Measurements from ENCODE around the gene COA3. TPM values are rescaled to one million over a fixed set of nuclear protein-coding genes. Genes with fewer than 3 reads are reported as not detected.
A peak's percentile ranks its signal among the peaks of the same experiment; 100 is the strongest.

Gene COA3
- total RNA-seq, 4 donors from 2014 or later = 76.4 to 101 (median 94.8) TPM

DNA sequence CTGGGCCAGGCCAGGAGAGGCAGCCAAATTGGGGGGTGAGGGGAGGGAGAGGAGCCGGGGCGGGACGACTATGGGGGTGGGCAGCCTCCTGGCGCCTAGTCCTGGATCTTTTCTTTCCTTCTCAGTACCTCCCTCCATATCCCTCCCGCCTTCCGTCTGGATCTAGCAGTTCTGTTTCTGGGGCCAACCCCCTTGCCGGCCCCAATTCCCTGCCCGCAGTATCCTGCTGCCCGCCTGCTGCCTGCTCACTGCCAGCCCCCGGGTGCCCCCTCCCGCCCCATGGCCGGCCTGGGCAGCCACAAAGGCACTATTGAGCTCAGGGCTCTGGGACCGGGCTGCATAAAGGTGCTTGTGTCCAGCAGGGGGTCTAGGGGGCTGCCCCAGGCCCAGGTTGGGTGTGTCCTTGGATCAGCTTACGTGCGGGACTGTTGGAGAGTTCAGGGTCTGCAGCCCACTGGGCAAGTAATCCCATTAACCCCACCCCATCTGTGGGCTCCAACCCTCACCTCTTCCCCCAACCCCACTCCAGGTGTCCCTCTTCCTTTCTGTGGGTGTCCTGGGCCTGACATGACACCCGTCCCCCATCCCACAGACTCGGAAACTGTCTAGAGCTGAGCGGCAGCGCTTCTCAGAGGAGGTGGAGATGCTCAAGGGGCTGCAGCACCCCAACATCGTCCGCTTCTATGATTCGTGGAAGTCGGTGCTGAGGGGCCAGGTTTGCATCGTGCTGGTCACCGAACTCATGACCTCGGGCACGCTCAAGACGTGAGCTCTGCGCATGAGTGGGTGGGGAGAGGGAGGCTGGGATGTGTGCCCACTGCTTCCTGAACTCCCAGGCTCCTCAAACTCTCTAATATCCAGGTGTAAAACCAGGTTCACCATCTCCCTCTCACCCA is 16.1 kb downstream of the COA3 start:
- DNase-seq = no peak
- Histone ChIP-seq H3K27ac (no peak overlapping the region), H3K9me3 (no peaks in the 10 kb centered on the region), H3K4me1 (peaks cover 8 to 79% (median 13%) of the 10 kb centered on the region in 3 donors), H3K36me3 (peaks cover 0 to 61% (median 18%) of the 10 kb centered on the region in 3 donors), H3K27me3 (peaks cover 0 to 74% (median 19%) of the 10 kb centered on the region in 4 donors), H3K4me3 (peak overlapping the region; percentile 0 to 53 (median 24))
- no peak for TF ChIP-seq POLR2A (IDR thresholded peaks at IDR 0.05)
- TF ChIP-seq, protein P1, sequence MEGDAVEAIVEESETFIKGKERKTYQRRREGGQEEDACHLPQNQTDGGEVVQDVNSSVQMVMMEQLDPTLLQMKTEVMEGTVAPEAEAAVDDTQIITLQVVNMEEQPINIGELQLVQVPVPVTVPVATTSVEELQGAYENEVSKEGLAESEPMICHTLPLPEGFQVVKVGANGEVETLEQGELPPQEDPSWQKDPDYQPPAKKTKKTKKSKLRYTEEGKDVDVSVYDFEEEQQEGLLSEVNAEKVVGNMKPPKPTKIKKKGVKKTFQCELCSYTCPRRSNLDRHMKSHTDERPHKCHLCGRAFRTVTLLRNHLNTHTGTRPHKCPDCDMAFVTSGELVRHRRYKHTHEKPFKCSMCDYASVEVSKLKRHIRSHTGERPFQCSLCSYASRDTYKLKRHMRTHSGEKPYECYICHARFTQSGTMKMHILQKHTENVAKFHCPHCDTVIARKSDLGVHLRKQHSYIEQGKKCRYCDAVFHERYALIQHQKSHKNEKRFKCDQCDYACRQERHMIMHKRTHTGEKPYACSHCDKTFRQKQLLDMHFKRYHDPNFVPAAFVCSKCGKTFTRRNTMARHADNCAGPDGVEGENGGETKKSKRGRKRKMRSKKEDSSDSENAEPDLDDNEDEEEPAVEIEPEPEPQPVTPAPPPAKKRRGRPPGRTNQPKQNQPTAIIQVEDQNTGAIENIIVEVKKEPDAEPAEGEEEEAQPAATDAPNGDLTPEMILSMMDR (IDR thresholded peaks at IDR 0.05) = no peak
- intact Hi-C loops (cut with DNase I) = no loop called here
- 17 to 34% methylated on average over 9 to 15 of the region's 29 CpGs for WGBS, 2 donors

DNA sequence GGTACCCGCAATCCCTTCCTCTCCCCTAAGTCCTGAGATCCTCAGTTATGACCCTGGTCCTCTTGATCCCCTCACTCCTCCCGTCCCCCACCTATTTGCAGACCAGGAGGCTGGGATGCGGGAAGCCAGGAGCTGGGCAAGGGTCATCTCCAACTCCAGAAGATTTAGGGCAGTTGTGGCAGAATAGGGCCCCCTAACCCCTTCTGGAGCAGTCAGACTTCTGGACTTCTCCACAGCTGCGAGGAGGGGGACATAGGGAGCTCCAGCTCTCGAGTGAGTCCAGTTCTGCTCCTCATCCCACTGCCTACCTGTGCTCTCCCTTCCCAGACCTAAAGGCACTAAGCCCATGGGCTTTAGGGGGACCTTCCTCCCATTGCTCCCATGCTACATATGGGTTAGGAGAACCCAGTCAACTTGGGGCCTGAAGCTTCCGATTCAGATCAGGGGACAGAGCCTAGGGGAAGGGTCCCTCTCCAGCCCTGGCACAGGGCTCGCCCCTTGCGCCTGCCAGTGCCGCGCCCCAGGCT is 16.8 kb downstream of the COA3 start:
- H3K9me3 ChIP-seq = no peaks in the 10 kb centered on the region
- intact Hi-C loops (cut with DNase I) = no loop called here
- WGBS, 2 donors = 44 to 50% methylated on average over 2 to 8 of the region's 10 CpGs
- no peak for DNase-seq
- H3K27ac ChIP-seq = no peak overlapping the region
- peaks cover 0 to 67% (median 19%) of the 10 kb centered on the region in 4 donors for H3K27me3 ChIP-seq
- TF ChIP-seq POLR2A (IDR thresholded peaks at IDR 0.05) = no peak
- TF ChIP-seq, protein P1 (IDR thresholded peaks at IDR 0.05) = no peak
- H3K36me3 ChIP-seq = peaks cover 4 to 62% (median 23%) of the 10 kb centered on the region in 3 donors
- peak overlapping the region; percentile 0 to 53 (median 24) for H3K4me3 ChIP-seq
- H3K4me1 ChIP-seq = peaks cover 8 to 79% (median 13%) of the 10 kb centered on the region in 3 donors

DNA sequence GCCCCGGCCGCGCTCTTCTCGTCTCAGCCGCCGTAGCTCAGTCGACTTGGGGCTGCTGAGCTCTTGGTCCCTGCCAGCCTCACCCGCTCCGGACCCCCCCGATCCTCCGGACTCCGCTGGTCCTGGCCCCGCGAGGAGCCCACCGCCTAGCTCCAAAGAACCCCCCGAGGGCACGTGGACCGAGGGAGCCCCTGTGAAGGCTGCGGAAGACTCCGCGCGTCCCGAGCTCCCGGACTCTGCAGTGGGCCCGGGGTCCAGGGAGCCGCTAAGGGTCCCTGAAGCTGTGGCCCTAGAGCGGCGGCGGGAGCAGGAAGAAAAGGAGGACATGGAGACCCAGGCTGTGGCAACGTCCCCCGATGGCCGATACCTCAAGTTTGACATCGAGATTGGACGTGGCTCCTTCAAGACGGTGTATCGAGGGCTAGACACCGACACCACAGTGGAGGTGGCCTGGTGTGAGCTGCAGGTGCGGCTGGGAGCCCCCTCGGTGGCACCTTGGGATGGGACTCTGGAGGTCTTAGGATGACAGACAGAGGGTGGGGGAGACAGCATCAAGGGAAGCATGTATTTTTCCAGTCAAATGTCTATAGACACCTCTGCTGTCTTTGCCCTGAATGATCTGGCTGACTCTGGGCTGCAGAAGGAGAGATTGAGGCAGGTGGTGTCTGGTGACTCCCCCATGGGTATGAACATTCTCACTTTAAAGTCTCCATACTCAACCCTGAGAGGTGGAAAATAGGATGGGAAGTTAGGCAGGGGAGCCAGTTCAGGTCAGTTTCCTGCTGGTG is 17.5 kb downstream of the COA3 start:
- intact Hi-C loops (cut with DNase I) = no loop called here
- H3K4me1 ChIP-seq = peaks cover 8 to 79% (median 13%) of the 10 kb centered on the region in 3 donors
- no peaks in the 10 kb centered on the region for H3K9me3 ChIP-seq
- DNase-seq = no peak
- peak overlapping the region; percentile 26 to 65 (median 48) for H3K4me3 ChIP-seq
- peaks cover 6 to 62% (median 28%) of the 10 kb centered on the region in 3 donors for H3K36me3 ChIP-seq
- TF ChIP-seq, protein P1 (IDR thresholded peaks at IDR 0.05) = no peak
- no peak for TF ChIP-seq POLR2A (IDR thresholded peaks at IDR 0.05)
- WGBS, 2 donors = 10 to 13% methylated on average over 2 to 5 of the region's 39 CpGs
- peak overlapping the region in 3 of 4 donors; percentile 18 to 59 (median 57) for H3K27ac ChIP-seq
- peaks cover 0 to 60% (median 19%) of the 10 kb centered on the region in 4 donors for H3K27me3 ChIP-seq

DNA sequence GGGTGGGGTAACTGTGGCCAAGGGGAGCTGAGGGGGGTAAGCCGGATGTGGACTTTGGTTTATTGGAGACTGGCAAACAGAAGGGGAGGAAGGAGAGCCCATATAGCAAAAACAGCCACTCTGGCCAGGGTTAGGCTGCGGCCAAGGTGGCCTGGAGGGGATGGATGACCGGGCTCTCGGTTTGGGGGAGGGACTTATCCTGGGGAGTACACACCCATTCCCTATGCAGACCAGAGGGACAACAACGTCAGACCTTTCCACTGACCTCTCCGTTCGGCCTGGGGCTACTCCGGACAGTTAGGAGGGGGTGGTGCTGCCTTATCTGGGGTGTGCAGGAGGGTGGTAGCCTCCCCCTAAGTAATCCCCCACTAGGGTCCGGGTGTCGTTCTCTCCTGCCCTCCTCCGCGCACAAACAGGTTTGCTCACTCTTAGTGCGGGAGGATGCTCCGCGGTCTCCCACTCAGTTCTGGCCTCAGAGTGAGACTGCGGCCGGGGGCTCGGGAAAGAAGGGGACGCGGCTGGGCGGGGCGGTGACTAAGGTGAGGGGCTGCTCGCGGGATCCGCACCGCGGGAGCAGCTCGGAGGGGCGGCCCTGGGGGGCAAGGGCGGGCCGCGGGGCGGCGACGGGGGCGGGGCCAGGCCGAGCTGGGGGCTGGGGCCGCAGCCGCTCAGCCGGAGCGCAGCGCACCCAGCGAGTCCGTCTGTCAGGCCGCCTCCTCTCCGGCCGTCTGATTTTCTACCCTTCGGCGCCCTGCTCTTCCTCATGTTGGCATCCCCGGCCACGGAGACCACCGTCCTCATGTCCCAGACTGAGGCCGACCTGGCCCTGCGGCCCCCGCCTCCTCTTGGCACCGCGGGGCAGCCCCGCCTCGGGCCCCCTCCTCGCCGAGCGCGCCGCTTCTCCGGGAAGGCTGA is 18.3 kb downstream of the COA3 start, which contains the start of gene WNK4:
WNK4 (plus strand) TSS at position 675 of the 915 bp plus-strand sequence; CDS start at position 764, 89 bp downstream.
- no peak for TF ChIP-seq POLR2A (IDR thresholded peaks at IDR 0.05)
- TF ChIP-seq, protein P1 (IDR thresholded peaks at IDR 0.05) = no peak
- Histone ChIP-seq H3K4me3 (peak within 1 kb of the TSS; percentile 26 to 65 (median 48)), H3K4me1 (peaks cover 8 to 80% (median 13%) of the 10 kb centered on the region in 3 donors), H3K27me3 (peaks cover 0 to 52% (median 19%) of the 10 kb centered on the region in 4 donors), H3K9me3 (no peaks in the 10 kb centered on the region), H3K27ac (peak within 1 kb of the TSS in 3 of 4 donors; percentile 18 to 59 (median 57)), H3K36me3 (peaks cover 6 to 65% (median 30%) of the 10 kb centered on the region in 3 donors)
- intact Hi-C loops (cut with DNase I) = no loop called here
- WGBS, 2 donors = 33 to 45% methylated on average over 5 to 14 of the region's 65 CpGs
- DNase-seq = no peak

Data from esophagus squamous epithelium (tissue), 5 donors.